ENCODE results near the gene DDX49. TPM values are rescaled to one million over a fixed set of nuclear protein-coding genes. Genes with fewer than 3 reads are reported as not detected.
"Not testable (repeated sequence)": the region's sequence is repeated elsewhere in the genome, so short reads cannot be mapped to it uniquely, and the experiment has no call there.

Gene DDX49
- polyA plus RNA-seq, 1 experiment, result 70.0 TPM

DNA sequence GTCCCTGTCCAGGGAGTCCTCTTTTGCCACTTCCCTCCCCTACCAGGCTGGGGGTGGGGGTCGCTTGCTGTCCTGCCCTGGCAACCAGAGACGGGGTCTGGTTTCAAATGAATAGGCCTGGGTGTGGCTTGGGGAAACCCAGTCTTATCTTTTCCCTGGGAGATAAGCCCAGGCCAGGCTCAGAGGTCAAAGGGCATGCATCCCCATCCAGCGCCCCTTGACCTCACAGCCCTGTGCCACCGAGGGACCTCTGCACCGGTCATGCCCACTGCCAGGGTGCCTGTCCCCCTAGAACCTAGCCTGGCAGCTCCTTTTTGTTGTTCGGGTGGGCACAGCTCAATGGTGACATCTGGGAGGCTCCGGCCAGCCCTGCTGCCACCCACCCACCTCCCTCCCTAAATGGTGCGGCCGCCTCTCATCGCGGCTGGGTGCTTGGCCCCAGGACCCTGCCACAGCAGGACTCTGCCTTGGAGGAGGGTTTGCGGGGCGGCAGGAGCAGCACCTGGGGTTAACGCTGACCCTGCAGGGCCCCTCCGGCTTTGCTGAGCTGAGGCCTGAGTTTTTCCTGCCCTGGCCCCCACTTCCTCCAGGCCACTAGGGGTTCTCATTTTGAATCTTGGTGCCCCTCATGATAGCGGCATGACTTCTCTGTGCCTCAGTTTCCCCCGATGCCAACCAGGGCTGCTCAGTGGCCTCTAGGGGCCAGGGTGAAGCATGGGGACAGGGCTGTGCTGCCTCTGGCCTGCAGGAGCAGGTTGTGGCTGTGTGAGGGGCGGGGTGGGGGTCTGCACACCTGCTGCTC is 20.7 kb upstream of the DDX49 start:
- POLR2A ChIA-PET, result no interaction called here
- no peak for DNase-seq (ENCODE audit: low read depth)
- TF ChIP-seq, protein P1, sequence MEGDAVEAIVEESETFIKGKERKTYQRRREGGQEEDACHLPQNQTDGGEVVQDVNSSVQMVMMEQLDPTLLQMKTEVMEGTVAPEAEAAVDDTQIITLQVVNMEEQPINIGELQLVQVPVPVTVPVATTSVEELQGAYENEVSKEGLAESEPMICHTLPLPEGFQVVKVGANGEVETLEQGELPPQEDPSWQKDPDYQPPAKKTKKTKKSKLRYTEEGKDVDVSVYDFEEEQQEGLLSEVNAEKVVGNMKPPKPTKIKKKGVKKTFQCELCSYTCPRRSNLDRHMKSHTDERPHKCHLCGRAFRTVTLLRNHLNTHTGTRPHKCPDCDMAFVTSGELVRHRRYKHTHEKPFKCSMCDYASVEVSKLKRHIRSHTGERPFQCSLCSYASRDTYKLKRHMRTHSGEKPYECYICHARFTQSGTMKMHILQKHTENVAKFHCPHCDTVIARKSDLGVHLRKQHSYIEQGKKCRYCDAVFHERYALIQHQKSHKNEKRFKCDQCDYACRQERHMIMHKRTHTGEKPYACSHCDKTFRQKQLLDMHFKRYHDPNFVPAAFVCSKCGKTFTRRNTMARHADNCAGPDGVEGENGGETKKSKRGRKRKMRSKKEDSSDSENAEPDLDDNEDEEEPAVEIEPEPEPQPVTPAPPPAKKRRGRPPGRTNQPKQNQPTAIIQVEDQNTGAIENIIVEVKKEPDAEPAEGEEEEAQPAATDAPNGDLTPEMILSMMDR (IDR thresholded peaks at IDR 0.05; ENCODE audit: insufficient read depth, low read depth, low read length), result no peak

DNA sequence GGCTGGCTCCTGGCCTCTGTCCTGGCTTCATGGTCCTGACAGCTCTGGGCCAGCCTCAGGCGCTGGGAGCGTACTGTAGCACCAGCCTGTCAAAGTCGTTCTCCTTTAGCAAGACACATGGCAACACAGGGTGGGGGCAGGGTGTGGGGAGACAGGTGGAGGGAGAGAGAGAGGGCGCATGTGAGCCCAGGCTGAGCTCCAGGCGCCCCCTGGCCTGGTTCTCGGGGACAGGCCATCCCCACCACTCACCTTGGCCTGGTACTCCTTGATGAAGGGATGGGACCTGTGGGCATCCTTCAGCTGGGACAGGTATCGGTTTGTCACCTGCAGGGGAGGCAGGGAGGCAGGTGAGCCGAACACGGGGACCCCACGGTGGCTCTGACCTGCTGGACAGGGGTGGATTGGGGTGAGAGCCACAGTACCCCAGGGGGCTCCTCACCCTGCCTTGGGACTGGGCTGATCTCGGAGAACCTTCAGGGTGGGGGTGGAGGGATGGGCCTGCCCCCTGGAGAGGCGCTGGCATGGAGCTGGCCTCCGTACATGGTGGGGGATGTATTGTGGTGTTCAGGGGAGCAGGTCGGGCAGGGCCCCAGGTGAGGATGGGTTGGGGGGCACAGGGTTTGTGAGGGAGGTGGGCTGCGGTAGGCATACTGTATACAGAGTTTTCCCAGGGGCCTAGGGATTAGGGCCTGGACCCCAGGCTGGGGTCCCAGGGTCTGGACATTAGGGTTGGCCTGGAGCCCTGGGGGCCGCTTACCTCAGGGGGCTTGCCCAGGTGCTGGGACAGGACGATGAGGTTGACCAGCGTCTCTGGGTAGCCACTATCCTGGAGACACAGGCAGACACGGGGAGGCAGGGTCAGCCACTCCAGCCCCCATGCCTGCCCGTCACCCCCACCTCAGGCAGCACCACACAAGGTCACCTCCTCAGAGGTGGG is 19.6 kb upstream of the DDX49 start:
- no peak for DNase-seq (ENCODE audit: low read depth)
- Histone ChIP-seq H3K36me3 (ENCODE audit: control insufficient read depth, insufficient read depth, low read length) (peaks cover 26% of the 10 kb centered on the region), H3K27me3 (ENCODE audit: control insufficient read depth, insufficient read depth, low read length) (peaks cover 1% of the 10 kb centered on the region), H3K4me3 (ENCODE audit: low read depth, low read length) (no peak overlapping the region)
- ChIA-PET CTCF (interaction anchor here (1.3 kb wide), 1 partner anchor 86 kb away, joined by 3 read pairs; no protein-coding TSS in a partner anchor), POLR2A (no interaction called here)
- TF ChIP-seq, protein P1 (IDR thresholded peaks at IDR 0.05; ENCODE audit: insufficient read depth, low read depth, low read length), result no peak

More for the DNA sequence above, 20.7 kb upstream of the DDX49 start:
- Histone ChIP-seq H3K36me3 (ENCODE audit: control insufficient read depth, insufficient read depth, low read length) (peaks cover 20% of the 10 kb centered on the region), H3K4me3 (ENCODE audit: low read depth, low read length) (no peak overlapping the region), H3K27me3 (ENCODE audit: control insufficient read depth, insufficient read depth, low read length) (peaks cover 7% of the 10 kb centered on the region)
- CTCF ChIA-PET, result no interaction called here

- no peak for DNase-seq (ENCODE audit: low read depth)
- Histone ChIP-seq H3K4me3 (ENCODE audit: low read depth, low read length) (no peak overlapping the region), H3K36me3 (ENCODE audit: control insufficient read depth, insufficient read depth, low read length) (peaks cover 31% of the 10 kb centered on the region), H3K27me3 (ENCODE audit: control insufficient read depth, insufficient read depth, low read length) (no peaks in the 10 kb centered on the region)
- POLR2A ChIA-PET, result no interaction called here
- TF ChIP-seq, protein P1 (IDR thresholded peaks at IDR 0.05; ENCODE audit: insufficient read depth, low read depth, low read length), result no peak
- CTCF ChIA-PET, result interaction anchor here (1.3 kb wide), 1 partner anchor 85 kb away, joined by 3 read pairs; no protein-coding TSS in a partner anchor
Measured at GRCh38 chr19:18900700-18901481, 18.6 kb upstream of the DDX49 start.

DNA sequence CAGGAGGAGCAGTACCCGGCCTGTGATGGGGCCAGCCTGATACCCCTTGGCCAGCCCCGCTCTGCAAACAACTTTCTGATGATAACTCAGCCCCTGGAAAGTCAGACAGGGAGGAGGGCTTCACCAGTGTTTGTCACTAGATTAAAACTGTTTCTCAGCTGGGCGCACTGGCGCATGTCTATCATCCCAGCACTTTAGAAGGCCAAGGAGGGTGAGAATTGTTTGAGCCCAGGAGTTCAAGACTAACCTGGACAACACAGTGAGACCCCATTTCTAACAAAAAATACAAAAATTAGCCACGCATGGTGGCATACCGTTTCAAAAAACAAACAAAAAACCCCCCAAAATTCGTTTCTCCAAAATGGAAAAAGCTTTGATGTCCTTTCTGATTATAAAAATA is 18.0 kb upstream of the DDX49 start:
- CTCF ChIA-PET, result no interaction called here
- no peaks in the 10 kb centered on the region for H3K27me3 ChIP-seq (ENCODE audit: control insufficient read depth, insufficient read depth, low read length)
- TF ChIP-seq, protein P1 (IDR thresholded peaks at IDR 0.05; ENCODE audit: insufficient read depth, low read depth, low read length), result no peak
- H3K36me3 ChIP-seq (ENCODE audit: control insufficient read depth, insufficient read depth, low read length), result peaks cover 36% of the 10 kb centered on the region
- POLR2A ChIA-PET, result no interaction called here
- no peak overlapping the region for H3K4me3 ChIP-seq (ENCODE audit: low read depth, low read length)
- no peak for DNase-seq (ENCODE audit: low read depth)

DNA sequence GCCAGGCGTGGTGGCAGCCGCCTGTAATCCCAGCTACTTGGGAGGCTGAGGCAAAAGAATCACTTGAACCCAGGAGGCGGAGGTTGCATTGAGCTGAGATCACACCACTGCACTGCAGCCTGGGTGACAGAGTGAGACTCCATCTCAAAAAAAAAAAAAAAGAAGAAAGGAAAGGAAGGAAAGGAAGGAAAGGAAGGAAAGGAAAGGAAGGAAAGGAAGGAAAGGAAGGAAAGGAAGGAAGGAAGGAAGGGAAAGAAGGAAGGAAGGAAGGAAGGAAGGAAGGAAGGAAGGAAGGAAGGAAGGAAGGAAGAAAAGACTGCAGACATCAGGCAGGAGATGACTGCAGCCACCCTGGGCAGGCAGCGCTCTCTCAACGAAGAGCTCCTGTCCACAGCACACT is 17.0 kb upstream of the DDX49 start:
- POLR2A ChIA-PET; H3K4me3 ChIP-seq (ENCODE audit: low read depth, low read length); H3K27me3 ChIP-seq (ENCODE audit: control insufficient read depth, insufficient read depth, low read length); DNase-seq (ENCODE audit: low read depth); CTCF ChIA-PET: not testable (repeated sequence)
- peaks cover 43% of the 10 kb centered on the region for H3K36me3 ChIP-seq (ENCODE audit: control insufficient read depth, insufficient read depth, low read length)
